ENCODE results near the gene CYGB.
A peak's percentile ranks its signal among the peaks of the same experiment; 100 is the strongest.
"Not testable (repeated sequence)": the region's sequence is repeated elsewhere in the genome, so short reads cannot be mapped to it uniquely, and the experiment has no call there.

Gene CYGB

DNA sequence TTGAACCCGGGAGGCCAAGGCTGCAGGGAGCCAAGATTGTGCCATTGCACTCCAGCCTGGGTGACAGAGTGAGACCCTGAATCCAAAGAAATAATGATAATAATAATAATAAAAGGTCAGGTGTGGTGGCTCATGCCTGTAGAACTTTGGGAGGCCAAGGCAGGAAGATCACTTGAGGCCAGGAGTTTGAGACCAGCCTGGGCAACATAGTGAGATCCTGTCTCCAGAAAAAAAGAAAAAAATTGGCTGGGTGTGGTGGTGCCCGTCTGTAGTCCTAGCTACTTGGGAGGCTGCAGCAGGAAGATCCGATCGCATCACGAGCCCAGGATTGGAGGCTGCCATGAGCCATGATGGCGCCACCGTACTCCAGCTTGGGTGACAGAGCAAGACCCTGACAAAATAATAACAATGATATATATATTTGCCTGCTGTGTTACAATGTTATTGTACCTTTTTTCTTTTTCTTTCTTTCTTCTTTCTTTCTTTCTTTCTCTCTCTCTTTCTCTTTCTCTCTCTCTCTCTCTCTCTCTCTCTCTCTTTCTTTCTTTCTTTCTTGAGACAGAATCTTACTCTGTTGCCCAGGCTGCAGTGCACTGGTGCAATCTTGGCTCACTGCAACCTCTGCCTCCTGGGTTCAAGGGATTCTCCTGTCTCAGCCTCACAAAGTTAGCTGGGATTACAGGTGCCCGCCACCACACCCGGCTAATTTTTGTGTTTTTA lies 3.7 kb downstream of the CYGB start:
- H3K36me3 ChIP-seq (ENCODE audit: control insufficient read depth in 2 of 2, insufficient read depth in 1 of 2, low read length in 2 of 2); H3K9me3 ChIP-seq (ENCODE audit: control insufficient read depth, insufficient read depth, low read depth, low read length); H3K4me3 ChIP-seq (ENCODE audit: low read depth, low read length); POLR2A ChIA-PET: not testable (repeated sequence)
- H3K27ac ChIP-seq (ENCODE audit: extremely low read depth, low read depth, low read length), result peak overlapping the region; percentile 38; the same call in 1 of the 2 replicates
- CTCF ChIA-PET, result interaction anchor here (0.6 to 1.2 kb wide), 6 partner anchors 8 to 160 kb away, joined by 3 to 4 read pairs (median 4); no protein-coding TSS in a partner anchor
- TF ChIP-seq ZNF596 (tag by site-specific recombination; IDR thresholded peaks at IDR 0.05), result peak; percentile 95
- peak; percentile 89 for TF ChIP-seq ZNF121 (tag by site-specific recombination; IDR thresholded peaks at IDR 0.05)
- peak; percentile 85 for TF ChIP-seq ZNF366 (tag by site-specific recombination; conservative IDR thresholded peaks at IDR 0.05)
- peaks cover 12% of the 10 kb centered on the region for H3K4me1 ChIP-seq (ENCODE audit: control insufficient read depth, insufficient read depth, low read length)

DNA sequence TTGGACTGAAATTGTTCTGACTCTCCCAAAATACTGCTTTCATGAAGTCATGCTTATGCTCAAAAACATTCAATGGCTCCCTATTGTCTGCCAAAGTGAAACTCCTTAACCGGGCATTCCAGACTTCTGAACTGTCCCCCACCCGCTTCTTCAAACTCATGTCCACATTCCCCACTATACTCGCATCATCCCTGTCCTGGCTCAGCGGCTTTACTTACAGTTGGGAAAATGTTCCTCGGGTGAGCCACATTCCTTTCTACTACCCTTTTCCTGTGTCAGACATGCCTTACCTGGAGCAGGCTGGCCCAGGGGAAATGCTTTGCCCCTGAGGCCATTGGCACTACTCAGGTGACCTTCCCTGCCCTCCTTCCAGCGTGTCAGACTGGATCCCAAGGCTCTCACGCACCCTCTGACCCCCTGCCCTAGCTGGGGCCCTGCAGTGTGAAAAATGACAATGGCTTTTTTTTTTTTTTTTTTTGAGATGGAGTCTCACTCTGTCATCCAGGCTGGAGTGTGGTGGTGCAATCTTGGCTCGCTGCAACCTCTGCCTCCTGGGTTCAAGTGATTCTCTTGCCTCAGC lies 5.3 kb downstream of the CYGB start:
- ChIA-PET POLR2A (no interaction called here), CTCF (interaction anchor here (0.6 to 1.2 kb wide), 5 partner anchors 9 to 544 kb away, joined by 3 to 4 read pairs (median 4); no protein-coding TSS in a partner anchor)
- peaks cover 12% of the 10 kb centered on the region for H3K4me1 ChIP-seq (ENCODE audit: control insufficient read depth, insufficient read depth, low read length)
- no peak overlapping the region for H3K4me3 ChIP-seq (ENCODE audit: low read depth, low read length)
- H3K9me3 ChIP-seq (ENCODE audit: control insufficient read depth, insufficient read depth, low read depth, low read length), result no peaks in the 10 kb centered on the region
- H3K36me3 ChIP-seq (ENCODE audit: control insufficient read depth in 2 of 2, insufficient read depth in 1 of 2, low read length in 2 of 2), result no peaks in the 10 kb centered on the region
- TF ChIP-seq ZNF19 (tag by site-specific recombination; IDR thresholded peaks at IDR 0.05; ENCODE audit: low read depth), result no peak
- TF ChIP-seq ZNF16 (tag by site-specific recombination; IDR thresholded peaks at IDR 0.05; ENCODE audit: low read depth), result peak; percentile 96
- no peak for TF ChIP-seq ZNF707 (tag by site-specific recombination; IDR thresholded peaks at IDR 0.05)
- TF ChIP-seq ZNF701 (tag by site-specific recombination; IDR thresholded peaks at IDR 0.05), result no peak
- TF ChIP-seq ZNF10 (tag by site-specific recombination; IDR thresholded peaks at IDR 0.05), result no peak
- no peak for TF ChIP-seq ZFHX2 (tag by site-specific recombination; conservative IDR thresholded peaks at IDR 0.05)
- TF ChIP-seq, protein P1, sequence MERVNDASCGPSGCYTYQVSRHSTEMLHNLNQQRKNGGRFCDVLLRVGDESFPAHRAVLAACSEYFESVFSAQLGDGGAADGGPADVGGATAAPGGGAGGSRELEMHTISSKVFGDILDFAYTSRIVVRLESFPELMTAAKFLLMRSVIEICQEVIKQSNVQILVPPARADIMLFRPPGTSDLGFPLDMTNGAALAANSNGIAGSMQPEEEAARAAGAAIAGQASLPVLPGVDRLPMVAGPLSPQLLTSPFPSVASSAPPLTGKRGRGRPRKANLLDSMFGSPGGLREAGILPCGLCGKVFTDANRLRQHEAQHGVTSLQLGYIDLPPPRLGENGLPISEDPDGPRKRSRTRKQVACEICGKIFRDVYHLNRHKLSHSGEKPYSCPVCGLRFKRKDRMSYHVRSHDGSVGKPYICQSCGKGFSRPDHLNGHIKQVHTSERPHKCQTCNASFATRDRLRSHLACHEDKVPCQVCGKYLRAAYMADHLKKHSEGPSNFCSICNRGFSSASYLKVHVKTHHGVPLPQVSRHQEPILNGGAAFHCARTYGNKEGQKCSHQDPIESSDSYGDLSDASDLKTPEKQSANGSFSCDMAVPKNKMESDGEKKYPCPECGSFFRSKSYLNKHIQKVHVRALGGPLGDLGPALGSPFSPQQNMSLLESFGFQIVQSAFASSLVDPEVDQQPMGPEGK (tag by site-specific recombination; IDR thresholded peaks at IDR 0.05), result no peak
- TF ChIP-seq, protein P2, sequence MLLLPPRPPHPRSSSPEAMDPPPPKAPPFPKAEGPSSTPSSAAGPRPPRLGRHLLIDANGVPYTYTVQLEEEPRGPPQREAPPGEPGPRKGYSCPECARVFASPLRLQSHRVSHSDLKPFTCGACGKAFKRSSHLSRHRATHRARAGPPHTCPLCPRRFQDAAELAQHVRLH (tag by site-specific recombination; IDR thresholded peaks at IDR 0.05), result peak; percentile 61; the same call in 1 of the 2 replicates
- TF ChIP-seq HOXD13 (CRISPR knock-in tag; IDR thresholded peaks at IDR 0.05; ENCODE audit: borderline replicate concordance), result no peak
- TF ChIP-seq IKZF3 (tag by site-specific recombination; IDR thresholded peaks at IDR 0.05), result no peak
- TF ChIP-seq ZFP69B (tag by site-specific recombination; IDR thresholded peaks at IDR 0.05), result no peak
- peak; percentile 45; the same call in 1 of the 2 replicates for TF ChIP-seq ZNF600 (tag by site-specific recombination; IDR thresholded peaks at IDR 0.05)
- no peak for TF ChIP-seq ZXDB (tag by site-specific recombination; IDR thresholded peaks at IDR 0.05)
- no peak for TF ChIP-seq ZNF350 (tag by site-specific recombination; IDR thresholded peaks at IDR 0.05)
- TF ChIP-seq OSR2 (tag by site-specific recombination; IDR thresholded peaks at IDR 0.05), result 0 out of 2 replicates have a peak, but pooled peaks have one; percentile 24
- no peak for TF ChIP-seq ZNF792 (tag by site-specific recombination; IDR thresholded peaks at IDR 0.05)
- no peak for TF ChIP-seq ZNF571 (tag by site-specific recombination; IDR thresholded peaks at IDR 0.05)
- TF ChIP-seq ZNF785 (tag by site-specific recombination; IDR thresholded peaks at IDR 0.05), result no peak
- TF ChIP-seq ZNF529 (tag by site-specific recombination; IDR thresholded peaks at IDR 0.05; ENCODE audit: insufficient replicate concordance), result no peak
- no peak for TF ChIP-seq RBAK (tag by site-specific recombination; IDR thresholded peaks at IDR 0.05)
- TF ChIP-seq, protein P3, sequence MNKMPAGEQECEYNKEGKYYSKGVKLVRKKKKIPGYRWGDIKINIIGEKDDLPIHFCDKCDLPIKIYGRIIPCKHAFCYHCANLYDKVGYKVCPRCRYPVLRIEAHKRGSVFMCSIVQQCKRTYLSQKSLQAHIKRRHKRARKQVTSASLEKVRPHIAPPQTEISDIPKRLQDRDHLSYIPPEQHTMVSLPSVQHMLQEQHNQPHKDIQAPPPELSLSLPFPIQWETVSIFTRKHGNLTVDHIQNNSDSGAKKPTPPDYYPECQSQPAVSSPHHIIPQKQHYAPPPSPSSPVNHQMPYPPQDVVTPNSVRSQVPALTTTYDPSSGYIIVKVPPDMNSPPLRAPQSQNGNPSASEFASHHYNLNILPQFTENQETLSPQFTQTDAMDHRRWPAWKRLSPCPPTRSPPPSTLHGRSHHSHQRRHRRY (tag by site-specific recombination; IDR thresholded peaks at IDR 0.05), result no peak
- TF ChIP-seq, protein P4, sequence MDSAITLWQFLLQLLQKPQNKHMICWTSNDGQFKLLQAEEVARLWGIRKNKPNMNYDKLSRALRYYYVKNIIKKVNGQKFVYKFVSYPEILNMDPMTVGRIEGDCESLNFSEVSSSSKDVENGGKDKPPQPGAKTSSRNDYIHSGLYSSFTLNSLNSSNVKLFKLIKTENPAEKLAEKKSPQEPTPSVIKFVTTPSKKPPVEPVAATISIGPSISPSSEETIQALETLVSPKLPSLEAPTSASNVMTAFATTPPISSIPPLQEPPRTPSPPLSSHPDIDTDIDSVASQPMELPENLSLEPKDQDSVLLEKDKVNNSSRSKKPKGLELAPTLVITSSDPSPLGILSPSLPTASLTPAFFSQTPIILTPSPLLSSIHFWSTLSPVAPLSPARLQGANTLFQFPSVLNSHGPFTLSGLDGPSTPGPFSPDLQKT (IDR thresholded peaks at IDR 0.05; ENCODE audit: borderline replicate concordance, low read depth, low read length), result no peak
- no peak overlapping the region for H3K27ac ChIP-seq (ENCODE audit: extremely low read depth, low read depth, low read length)
